HuH-7.5 (cell line): ENCODE measurements around the gene SEMA5A.
"Not testable (repeated sequence)": the region's sequence is repeated elsewhere in the genome, so short reads cannot be mapped to it uniquely, and the experiment has no call there.

Source experiments
- DNase-seq: peaks from one replicate; pipeline ENCODE4 v3.0.0; 2011; ENCODE audit warnings: low spot score

The SEMA5A gene

GRCh38 chr5:9438596-9439354 lies 107.1 kb downstream of the SEMA5A start:
- DNase-seq = no peak

- DNase-seq = no peak
These were observed 108.1 kb downstream of the SEMA5A start for GRCh38 chr5:9437741-9438240.

GRCh38 chr5:9431496-9432258 lies 114.2 kb downstream of the SEMA5A start:
- DNase-seq = no peak

- DNase-seq = no peak
These were observed 114.8 kb downstream of the SEMA5A start for GRCh38 chr5:9431151-9431495.

- DNase-seq = no peak
These were observed 115.6 kb downstream of the SEMA5A start for GRCh38 chr5:9430306-9430705.

GRCh38 chr5:9429691-9430215 lies 116.1 kb downstream of the SEMA5A start:
- DNase-seq = no peak

- no peak for DNase-seq
These were observed 117.6 kb downstream of the SEMA5A start for GRCh38 chr5:9428272-9428671.

- no peak for DNase-seq
These were observed 120.2 kb downstream of the SEMA5A start for GRCh38 chr5:9425710-9426109.

- no peak for DNase-seq
These were observed 122.3 kb downstream of the SEMA5A start for GRCh38 chr5:9423571-9423970.

GRCh38 chr5:9421884-9422283 lies 124.0 kb downstream of the SEMA5A start:
- no peak for DNase-seq

GRCh38 chr5:9419794-9420193 lies 126.1 kb downstream of the SEMA5A start:
- no peak for DNase-seq

GRCh38 chr5:9415566-9415965 lies 130.3 kb downstream of the SEMA5A start:
- no peak for DNase-seq

- DNase-seq = no peak
These were observed 130.8 kb downstream of the SEMA5A start for GRCh38 chr5:9415091-9415490.

GRCh38 chr5:9411142-9411541 lies 134.7 kb downstream of the SEMA5A start:
- DNase-seq = no peak

GRCh38 chr5:9409413-9409960 lies 136.4 kb downstream of the SEMA5A start:
- DNase-seq = no peak

GRCh38 chr5:9408964-9409363 lies 136.9 kb downstream of the SEMA5A start:
- no peak for DNase-seq

GRCh38 chr5:9405196-9405754 lies 140.6 kb downstream of the SEMA5A start:
- no peak for DNase-seq

GRCh38 chr5:9401786-9402472 lies 143.9 kb downstream of the SEMA5A start:
- DNase-seq = no peak

- not testable (repeated sequence) for DNase-seq
These were observed 146.1 kb downstream of the SEMA5A start for GRCh38 chr5:9399783-9400182.

- no peak for DNase-seq
These were observed 146.8 kb downstream of the SEMA5A start for GRCh38 chr5:9399094-9399493.

- DNase-seq = no peak
These were observed 147.6 kb downstream of the SEMA5A start for GRCh38 chr5:9398227-9398626.

GRCh38 chr5:9396285-9396770 lies 149.5 kb downstream of the SEMA5A start:
- no peak for DNase-seq
